Heart right ventricle (tissue), 16 donors: ENCODE measurements around the gene ZFYVE26. TPM values are rescaled to one million over a fixed set of nuclear protein-coding genes. Genes with fewer than 3 reads are reported as not detected.

Experiments used
- ATAC-seq, 8 donors: fragments of 200-7000 bp; cut with Tn5 transposase; one replicate each; pipeline ENCODE4 v1.9.1; 2020; ENCODE audit warnings: mild to moderate bottlenecking in 8 of 8, moderate library complexity in 8 of 8, moderate number of reproducible peaks in 1 of 8
- DNase-seq, 2 donors: peaks; one replicate each; pipeline ENCODE4 v3.0.0-alpha.2; 2020
- H3K27ac ChIP-seq, 10 donors: fragments of 200-600 bp; sonication (generic) in 2 of 10; one replicate each; pipeline versions ENCODE4 v1.5.0 to v1.8.0; 2020 to 2022; ENCODE audit warnings: mild to moderate bottlenecking in 3 of 10
- H3K27me3 ChIP-seq, 7 donors: fragments of 200-600 bp; one replicate each; pipeline ENCODE4 v1.8.0; 2021 to 2022; ENCODE audit warnings: mild to moderate bottlenecking in 2 of 7
- H3K36me3 ChIP-seq, 9 donors: fragments of 200-600 bp; sonication (generic) in 1 of 9; one replicate each; pipeline versions ENCODE4 v1.5.0 to v1.8.0; 2020 to 2022; ENCODE audit warnings: mild to moderate bottlenecking in 2 of 9
- H3K4me1 ChIP-seq, 9 donors: fragments of 200-600 bp; sonication (generic) in 1 of 9; one replicate each; pipeline versions ENCODE4 v1.5.0 to v1.8.0; 2020 to 2022; ENCODE audit warnings: mild to moderate bottlenecking in 4 of 9
- H3K4me3 ChIP-seq, 10 donors: fragments of 200-600 bp; sonication (generic) in 2 of 10; one replicate each; pipeline versions ENCODE4 v1.5.0 to v1.8.0; 2020 to 2022; ENCODE audit warnings: mild to moderate bottlenecking in 7 of 10, moderate library complexity in 2 of 10
- H3K9me3 ChIP-seq, 11 donors: fragments of 200-600 bp in 10 of 11; sonication (generic) in 2 of 11; one replicate each; pipeline versions ENCODE4 v1.5.0 to v1.8.0; 2013 to 2022; ENCODE audit warnings: mild to moderate bottlenecking in 2 of 11, control low read depth in 1 of 11, moderate library complexity in 1 of 11
- WGBS, 2 donors: extraction: QIAGEN DNeasy Blood & Tissue Kit; methylation state at CpG; one replicate each; pipeline ENCODE4 v1.1.7; 2013; ENCODE audit warnings: inconsistent platforms in 1 of 2; 5-methylcytosine and 5-hydroxymethylcytosine counted together
- intact Hi-C, 10 donors: fragments of 100-400 bp; cut with DNase I; formaldehyde crosslinking; loops; one replicate each; pipeline versions ENCODE4 v1.11.1 to v1.14.2; 2022
- polyA plus RNA-seq, 2 donors: library from polyadenylated mRNA; stranded (reverse); fragments of 200-250 nt; gene quantifications; one replicate each; pipeline ENCODE4 v1.2.3, GENCODE V29; 2013
- total RNA-seq, 10 donors: library from RNA; stranded (reverse); fragmentation: NEBNext Ultra II Directional in 3 of 10; extraction: Animal tissue kit (Norgen Biotek cat#: 25700) in 3 of 10; gene quantifications; one replicate each; pipeline versions ENCODE4 v1.2.1 to v1.2.4, GENCODE V29; 2021 to 2023
- TF ChIP-seq, protein P1 (sequence below), 9 donors: fragments of 200-600 bp; sonication (generic) in 2 of 9; IDR thresholded peaks; one replicate each; pipeline versions ENCODE4 v1.5.0 to v1.8.0; 2021 to 2022; ENCODE audit warnings: antibody characterized with exemption in 9 of 9, mild to moderate bottlenecking in 5 of 9, moderate library complexity in 1 of 9
- donor health status: Arrhythmogenic right ventricular cardiomyopathy.
- donor health status: ischemic (EF 13 %, LVEDD 7.1; RV severe dilation, severe dysfunction).
- donor health status: healthy with polysubstance abuse.
- donor health status: DM: no; HTN: yes; CAD: no.
- donor health status: DM: no; HTN: no; CAD: no.
- donor health status: ischemic (EF 25% LVEDD 6.9; RV normal size, moderate dysfunction).
- donor health status: ischemic (EF 25% LVEDD 5.7; RV mildly dilated, moderate dysfunction).
- donor health status: healthy.
- donor health status: DM: yes; HTN: yes; CAD: no.
- donor health status: Ischemic cardiomyopathy.
- donor health status: ischemic (EF 35%, LVEDD 5.7; RV mildly dilated, moderate dysfunction).
- donor health status: nonischemic (EF 11% LVEDD 7.7; RV severe dilation, severe dysfunction).
- donor health status: DM: yes; HTN: yes; CAD: no.
- donor health status: PGD.
- donor health status: ischemic (EF 29% LVEDD 5.4; RV normal size, mild dysfunction).
- donor health status: nonischemic (EF 23%, LVEDD 6.1; RV moderate dilation, normal function).

ZFYVE26 gene
- total and polyA plus RNA-seq, 12 donors = 2.8 to 17.9 (median 14.6) TPM

DNA sequence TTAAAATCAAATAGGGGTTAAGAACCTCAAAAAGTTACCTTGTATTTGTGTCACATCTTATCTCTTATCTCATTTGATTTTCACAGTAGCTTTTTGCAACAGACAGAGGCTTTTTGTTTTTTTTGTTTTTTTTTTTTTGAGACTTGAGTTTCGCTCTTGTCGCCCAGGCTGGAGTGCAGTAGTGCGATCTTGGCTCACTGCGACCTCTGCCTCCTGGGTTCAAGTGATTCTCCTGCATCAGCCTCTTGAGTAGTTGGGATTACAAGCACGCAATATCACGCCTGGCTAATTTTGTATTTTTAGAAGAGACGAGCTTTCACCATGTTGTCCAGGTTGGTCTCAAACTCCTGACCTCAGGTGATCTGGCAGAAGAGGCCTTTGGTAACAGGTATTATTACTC, 89.0 kb downstream of the ZFYVE26 start:
- DNase-seq = no peak
- WGBS, 2 donors = 94 to 95% methylated on average over 7 of the region's 7 CpGs
- TF ChIP-seq, protein P1, sequence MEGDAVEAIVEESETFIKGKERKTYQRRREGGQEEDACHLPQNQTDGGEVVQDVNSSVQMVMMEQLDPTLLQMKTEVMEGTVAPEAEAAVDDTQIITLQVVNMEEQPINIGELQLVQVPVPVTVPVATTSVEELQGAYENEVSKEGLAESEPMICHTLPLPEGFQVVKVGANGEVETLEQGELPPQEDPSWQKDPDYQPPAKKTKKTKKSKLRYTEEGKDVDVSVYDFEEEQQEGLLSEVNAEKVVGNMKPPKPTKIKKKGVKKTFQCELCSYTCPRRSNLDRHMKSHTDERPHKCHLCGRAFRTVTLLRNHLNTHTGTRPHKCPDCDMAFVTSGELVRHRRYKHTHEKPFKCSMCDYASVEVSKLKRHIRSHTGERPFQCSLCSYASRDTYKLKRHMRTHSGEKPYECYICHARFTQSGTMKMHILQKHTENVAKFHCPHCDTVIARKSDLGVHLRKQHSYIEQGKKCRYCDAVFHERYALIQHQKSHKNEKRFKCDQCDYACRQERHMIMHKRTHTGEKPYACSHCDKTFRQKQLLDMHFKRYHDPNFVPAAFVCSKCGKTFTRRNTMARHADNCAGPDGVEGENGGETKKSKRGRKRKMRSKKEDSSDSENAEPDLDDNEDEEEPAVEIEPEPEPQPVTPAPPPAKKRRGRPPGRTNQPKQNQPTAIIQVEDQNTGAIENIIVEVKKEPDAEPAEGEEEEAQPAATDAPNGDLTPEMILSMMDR (IDR thresholded peaks at IDR 0.05) = no peak
- Histone ChIP-seq H3K27me3 (peaks cover 0 to 12% (median 0%) of the 10 kb centered on the region in 7 donors), H3K9me3 (no peaks in the 10 kb centered on the region), H3K36me3 (no peaks in the 10 kb centered on the region), H3K4me1 (peaks cover 0 to 5% (median 4%) of the 10 kb centered on the region in 9 donors), H3K27ac (no peak overlapping the region), H3K4me3 (no peak overlapping the region)
- ATAC-seq = no peak
- intact Hi-C loops = no loop called here

DNA sequence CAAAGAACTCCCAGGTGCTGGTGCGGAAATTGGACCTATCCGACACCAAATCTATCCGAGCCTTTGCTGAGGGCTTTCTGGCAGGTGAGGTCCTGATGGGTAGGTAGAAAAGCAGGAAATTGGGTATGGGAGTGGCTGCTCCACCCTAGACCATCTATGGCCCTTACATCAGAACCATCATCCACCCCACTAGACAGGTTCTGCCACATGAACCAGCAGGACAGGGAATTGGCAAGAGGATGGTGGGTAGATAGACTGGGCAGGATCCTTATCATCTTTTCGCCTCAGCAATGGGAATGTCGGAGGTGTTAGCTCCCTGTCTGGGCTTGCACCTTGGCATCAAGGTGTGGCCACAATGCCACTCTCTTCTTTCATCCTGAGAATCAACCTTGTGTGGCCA, 91.2 kb downstream of the ZFYVE26 start:
- intact Hi-C loops = no loop called here
- DNase-seq (no peak), ATAC-seq (no peak)
- H3K4me1 ChIP-seq = peaks cover 0 to 12% (median 9%) of the 10 kb centered on the region in 9 donors
- no peaks in the 10 kb centered on the region for H3K36me3 ChIP-seq
- no peaks in the 10 kb centered on the region for H3K9me3 ChIP-seq
- peaks cover 0 to 16% (median 0%) of the 10 kb centered on the region in 7 donors for H3K27me3 ChIP-seq
- H3K4me3 ChIP-seq = no peak overlapping the region
- no peak overlapping the region for H3K27ac ChIP-seq
- TF ChIP-seq, protein P1 (IDR thresholded peaks at IDR 0.05) = no peak
- WGBS, 2 donors = 91 to 92% methylated on average over 5 of the region's 5 CpGs

DNA sequence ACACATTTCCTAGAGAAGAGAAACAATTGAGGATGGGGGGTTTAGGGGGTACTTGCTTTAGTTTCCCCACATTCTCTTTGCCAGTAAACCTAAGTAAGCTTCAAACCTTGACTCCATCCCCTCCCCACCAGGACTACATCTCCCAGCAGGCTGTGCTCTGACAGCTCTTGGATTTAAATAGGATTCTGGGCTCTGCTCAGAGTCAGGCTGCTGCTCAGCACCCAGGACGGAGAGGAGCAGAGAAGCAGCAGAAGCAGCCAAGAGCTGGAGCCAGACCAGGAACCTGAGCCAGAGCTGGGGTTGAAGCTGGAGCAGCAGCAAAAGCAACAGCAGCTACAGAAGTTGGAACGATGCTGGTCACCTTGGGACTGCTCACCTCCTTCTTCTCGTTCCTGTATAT, 94.1 kb downstream of the ZFYVE26 start:
- intact Hi-C loops = no loop called here
- ATAC-seq (peak; percentile 91 to 98 (median 94)), DNase-seq (peak; percentile 72 to 77)
- Histone ChIP-seq H3K4me1 (peaks cover 0 to 12% (median 9%) of the 10 kb centered on the region in 9 donors), H3K9me3 (no peaks in the 10 kb centered on the region), H3K27ac (no peak overlapping the region), H3K4me3 (no peak overlapping the region), H3K36me3 (no peaks in the 10 kb centered on the region), H3K27me3 (peaks cover 0 to 16% (median 0%) of the 10 kb centered on the region in 7 donors)
- WGBS, 2 donors = 8 to 15% methylated on average over 3 of the region's 3 CpGs
- TF ChIP-seq, protein P1 (IDR thresholded peaks at IDR 0.05) = no peak

DNA sequence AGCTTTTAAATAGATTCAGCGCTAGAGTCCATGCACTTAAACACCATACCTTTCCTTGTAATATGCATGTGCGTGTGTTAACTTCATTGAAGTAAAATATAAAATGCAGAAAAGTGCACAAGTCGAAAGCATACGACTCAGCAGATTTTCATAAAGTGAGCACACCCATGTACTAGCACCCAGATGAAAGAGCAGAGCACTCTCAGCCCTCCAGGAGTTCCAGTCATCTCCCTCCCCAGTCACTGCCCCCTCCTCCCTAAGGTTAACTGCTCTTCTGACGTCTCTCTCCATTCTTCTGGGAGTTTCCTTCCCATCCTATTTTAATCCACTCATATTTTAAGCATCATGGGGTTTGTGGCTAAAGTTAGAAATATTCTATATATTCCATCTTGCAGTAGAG, 94.5 kb downstream of the ZFYVE26 start:
- WGBS, 2 donors = 61 to 69% methylated on average over 5 of the region's 5 CpGs
- intact Hi-C loops = no loop called here

More for the DNA sequence above, 94.5 kb downstream of the ZFYVE26 start:
- H3K9me3 ChIP-seq = no peaks in the 10 kb centered on the region
- H3K27ac ChIP-seq = no peak overlapping the region
- TF ChIP-seq, protein P1 (IDR thresholded peaks at IDR 0.05) = no peak
- DNase-seq (no peak), ATAC-seq (no peak)
- H3K36me3 ChIP-seq = no peaks in the 10 kb centered on the region
- H3K4me1 ChIP-seq = peaks cover 0 to 12% (median 9%) of the 10 kb centered on the region in 9 donors
- H3K27me3 ChIP-seq = peaks cover 0 to 16% (median 0%) of the 10 kb centered on the region in 7 donors
- no peak overlapping the region for H3K4me3 ChIP-seq
